HG03342 (cell line): Measurements from ENCODE around the gene GRIN2A.

Experiments used
- ATAC-seq: cut with Tn5 transposase; IDR thresholded peaks from one replicate; pipeline ENCODE4 v1.9.1; 2021; ENCODE audit warnings: mild to moderate bottlenecking, moderate library complexity; ENCODE audit not compliant: unreplicated experiment

The GRIN2A gene

DNA sequence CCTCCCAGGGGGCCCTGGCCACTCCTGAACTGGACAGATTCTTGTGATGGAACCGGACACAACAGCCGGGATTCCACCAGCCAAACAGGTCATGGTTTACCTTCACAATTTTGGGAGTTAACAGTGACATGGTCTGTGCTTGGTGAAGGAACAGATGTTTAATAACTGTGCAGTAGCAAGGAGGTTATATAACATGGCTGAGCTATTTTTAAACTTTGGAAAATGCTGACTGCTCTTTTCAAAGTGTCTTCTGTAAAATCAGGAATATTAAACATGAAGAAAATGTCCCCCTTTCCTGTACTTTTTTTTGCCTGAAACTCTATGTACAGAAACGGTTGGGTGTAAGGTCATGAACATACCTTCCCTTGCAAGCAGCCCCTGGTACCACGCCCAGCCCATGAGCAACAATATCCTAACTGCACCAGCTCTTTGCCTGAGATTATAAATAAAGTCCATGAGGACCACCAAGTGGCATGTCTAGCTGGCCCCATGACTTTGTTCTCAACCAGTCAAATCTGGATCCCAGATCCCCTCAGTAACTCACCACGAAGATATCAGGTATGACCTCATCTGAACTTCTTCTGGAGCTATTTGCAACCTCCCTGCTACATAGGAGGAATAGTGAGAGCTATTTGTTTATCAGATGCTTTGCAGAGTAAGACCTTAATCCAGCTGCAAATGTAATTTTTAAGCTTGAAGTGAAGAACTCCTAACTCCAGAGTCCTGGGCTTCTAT, 249.1 kb downstream of the GRIN2A start:
- ATAC-seq: no peak

DNA sequence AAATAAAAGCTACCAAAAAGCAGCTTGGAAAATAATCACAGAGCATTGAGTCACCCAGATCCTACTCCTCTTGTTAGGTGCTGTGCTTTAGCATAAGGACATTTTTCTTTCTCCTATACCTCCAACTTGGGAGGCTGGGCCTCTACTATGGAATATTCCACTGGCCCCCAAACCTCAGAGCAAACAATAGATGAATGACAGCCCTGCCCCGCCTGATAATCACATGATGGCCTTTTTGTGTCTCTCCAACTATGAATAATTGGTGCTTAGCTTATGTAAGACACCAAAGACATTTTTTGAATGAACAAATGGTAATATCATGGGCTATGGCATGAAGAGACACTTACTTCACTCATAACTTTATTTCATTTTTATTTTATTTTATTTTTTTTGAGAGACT, 250.2 kb downstream of the GRIN2A start:
- no peak for ATAC-seq

DNA sequence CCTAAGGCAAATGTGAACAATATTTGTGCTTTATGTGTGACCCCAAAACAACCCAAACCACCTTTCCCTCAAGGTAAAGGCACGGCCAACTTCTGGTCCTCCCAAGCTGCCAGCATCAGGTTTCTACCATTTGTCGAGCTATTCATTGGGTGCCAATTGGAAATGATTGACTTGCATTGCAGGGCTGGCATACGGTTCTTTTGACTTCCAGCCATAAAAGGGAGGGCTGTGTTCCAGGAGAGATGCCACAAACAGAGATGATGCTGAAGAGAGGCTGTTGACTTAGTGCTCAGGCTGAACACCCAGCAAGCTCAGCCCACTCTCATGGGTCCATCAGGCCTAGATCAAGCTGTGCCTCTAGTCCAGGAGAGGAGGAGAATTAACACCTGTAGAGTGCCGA, 252.4 kb downstream of the GRIN2A start:
- no peak for ATAC-seq

DNA sequence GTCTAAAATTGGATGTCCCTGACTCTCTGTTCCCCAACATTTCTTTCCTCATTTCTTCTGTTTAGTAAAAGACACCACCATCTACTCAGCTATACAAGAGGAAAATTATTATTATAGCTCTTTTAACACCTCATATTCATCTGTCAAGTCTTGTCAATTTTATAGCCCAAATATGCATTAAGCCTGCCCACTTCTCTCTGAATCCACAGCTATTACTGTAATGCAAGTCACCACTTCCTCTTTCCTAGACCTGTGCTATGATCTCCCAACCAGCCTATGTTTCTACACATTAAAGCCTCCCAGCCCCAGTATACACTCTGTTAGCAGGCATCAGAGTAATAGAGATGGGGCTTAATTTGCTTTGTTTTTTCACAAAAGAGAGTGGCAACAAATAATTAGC, 252.9 kb downstream of the GRIN2A start:
- no peak for ATAC-seq

DNA sequence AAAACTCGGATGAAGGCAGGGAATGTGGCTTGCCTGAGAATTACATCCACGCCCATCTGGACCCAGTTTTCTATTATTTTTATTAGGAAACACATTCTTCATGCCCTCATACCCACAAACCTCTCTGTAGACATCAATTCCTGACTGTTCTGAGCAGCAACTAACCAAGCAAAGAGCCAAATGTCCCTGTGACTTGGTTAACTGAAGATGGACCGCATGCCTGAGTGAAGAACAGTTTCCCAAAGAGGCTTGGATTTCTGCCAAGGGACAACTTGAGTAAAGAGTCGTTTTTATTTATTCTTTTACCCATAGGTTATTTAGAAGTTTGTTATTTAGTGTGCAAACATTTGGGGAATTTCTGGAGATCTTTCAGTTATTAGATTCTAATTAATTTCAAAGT, 259.8 kb downstream of the GRIN2A start:
- ATAC-seq: no peak

- no peak for ATAC-seq
Observed at GRCh38 chr16:9921997-9922396, 260.2 kb downstream of the GRIN2A start.

- ATAC-seq: no peak
Observed at GRCh38 chr16:9919460-9919859, 262.8 kb downstream of the GRIN2A start.

- ATAC-seq: no peak
Observed at GRCh38 chr16:9917691-9918090, 264.5 kb downstream of the GRIN2A start.

DNA sequence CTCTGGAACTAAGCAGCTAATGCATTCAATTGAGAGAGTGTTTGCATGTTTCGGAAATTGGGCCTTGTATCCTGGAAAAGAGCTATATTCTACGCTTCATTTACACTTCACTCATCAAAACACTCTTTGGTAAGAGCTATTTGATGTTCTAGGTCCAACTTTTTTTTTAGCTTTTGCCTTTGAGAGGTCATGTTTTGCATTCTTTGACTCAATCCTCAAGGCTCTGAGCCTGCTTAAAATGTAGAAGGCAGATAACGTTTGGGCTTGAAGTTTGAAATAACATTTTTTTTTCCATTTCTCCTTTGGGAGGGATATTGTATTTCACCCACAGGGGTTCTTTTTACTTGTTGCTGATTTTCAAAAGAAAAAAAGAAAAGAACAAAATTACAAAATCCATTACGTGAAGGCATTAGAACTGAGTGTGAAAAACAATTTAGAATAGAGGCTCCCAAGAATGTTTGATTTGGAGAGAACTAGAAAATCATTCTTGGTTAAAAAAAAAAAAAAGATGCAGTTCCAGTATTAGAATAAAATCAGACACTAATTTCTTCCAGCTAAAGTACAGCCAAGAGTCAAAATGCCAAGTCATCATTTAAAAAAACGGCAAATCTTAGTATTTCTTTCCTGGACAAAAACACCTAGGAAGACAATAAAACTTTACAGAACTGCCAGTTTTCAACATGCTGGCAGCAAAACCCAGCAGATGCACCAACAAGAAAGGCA, 268.5 kb downstream of the GRIN2A start:
- ATAC-seq: no peak

DNA sequence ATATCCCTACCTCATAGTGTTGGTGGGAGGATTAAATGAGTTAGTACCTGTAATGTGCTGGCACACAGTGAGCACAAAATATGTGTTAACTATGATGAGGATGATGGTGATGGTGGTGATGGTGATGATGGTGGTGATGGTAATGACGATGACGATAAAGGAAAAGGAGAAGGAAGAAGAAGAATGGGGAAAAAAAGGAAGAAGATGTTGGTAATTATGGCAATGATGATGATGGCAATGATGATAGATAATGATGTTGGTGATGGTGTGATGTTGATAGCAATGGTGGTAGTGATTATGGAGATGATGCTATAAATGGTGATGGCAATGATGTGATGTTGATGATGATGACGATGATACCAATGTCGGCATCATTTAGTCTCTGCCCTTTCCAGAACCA, 270.2 kb downstream of the GRIN2A start:
- ATAC-seq: no peak

DNA sequence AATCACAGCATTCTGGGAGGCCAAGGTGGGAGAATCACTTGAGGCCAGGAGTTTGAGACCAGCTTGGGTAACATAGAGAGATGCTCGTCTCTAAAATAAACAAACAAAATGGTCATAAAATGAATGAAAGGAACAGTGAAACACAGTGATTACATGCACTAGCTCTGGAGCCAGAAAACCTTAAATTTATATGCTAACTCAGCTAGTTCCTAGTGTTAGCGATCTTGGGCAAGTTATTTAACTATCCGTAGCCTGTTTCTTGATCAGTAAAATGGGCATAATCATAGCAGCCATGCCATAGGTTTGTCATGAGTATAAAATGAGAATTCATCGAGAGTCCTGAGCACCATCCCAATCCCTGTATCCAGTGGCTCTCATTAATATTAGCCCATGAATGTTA, 271.0 kb downstream of the GRIN2A start:
- ATAC-seq: no peak

GRCh38 chr16:9909072-9909825, 273.0 kb downstream of the GRIN2A start:
- ATAC-seq: no peak

DNA sequence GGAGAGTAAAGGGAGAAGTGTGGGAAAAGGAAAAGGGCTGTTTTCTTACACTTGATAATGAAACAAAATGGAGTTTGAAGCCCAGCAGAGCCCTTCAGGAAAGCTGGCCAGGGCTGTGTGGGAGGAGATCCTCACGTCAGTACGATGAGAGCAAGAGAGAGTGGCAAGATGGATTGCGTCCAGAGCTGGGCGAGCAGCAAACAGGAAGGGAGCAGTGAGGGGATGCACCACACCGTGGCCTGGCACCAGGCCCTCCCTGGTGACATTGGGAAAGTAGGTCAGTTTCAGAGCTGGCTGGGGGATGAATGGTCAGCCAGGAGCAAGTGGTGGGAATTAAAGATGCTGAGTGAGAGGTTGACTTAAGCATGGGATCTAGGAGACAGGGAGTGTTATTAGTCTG, 273.6 kb downstream of the GRIN2A start:
- ATAC-seq: no peak

DNA sequence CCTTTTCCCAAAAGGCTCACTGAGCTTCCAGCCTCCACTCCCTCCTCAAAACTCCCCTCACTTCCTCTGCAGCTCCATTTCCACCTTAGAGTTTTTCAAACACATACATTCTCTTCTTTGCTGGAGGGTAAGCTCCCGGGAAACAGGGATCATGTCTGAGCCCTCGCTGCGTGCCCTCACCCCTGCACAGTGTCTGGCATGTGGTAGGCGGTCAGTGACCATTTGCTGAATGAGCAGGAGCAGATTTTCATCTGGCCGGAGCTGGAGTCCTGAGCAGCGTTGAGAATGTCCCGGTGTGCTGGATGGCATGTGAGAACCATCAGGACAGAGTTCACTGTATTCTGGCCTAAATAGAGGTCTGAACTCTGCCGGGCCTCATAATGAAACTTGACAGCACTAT, 274.5 kb downstream of the GRIN2A start:
- no peak for ATAC-seq

- ATAC-seq: no peak
Observed at GRCh38 chr16:9906218-9906617, 276.0 kb downstream of the GRIN2A start.

DNA sequence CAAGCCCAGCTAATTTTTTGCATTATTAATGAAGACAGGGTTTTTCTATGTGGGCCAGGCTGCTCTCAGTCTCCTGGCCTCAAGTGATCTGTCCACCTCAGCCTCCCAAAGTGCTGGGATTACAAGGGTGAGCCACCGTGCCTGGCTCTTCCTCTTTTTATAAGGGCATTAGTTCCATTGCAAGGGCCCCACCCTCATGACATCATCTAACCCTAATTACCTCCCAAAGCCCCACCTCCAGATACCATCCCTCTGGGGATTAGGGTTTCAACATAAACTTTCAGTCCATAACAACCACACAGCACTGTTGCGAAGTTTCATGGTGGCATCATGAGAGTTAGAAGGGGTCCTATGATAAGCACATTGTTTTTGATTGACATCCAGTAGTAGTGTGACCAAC, 277.7 kb downstream of the GRIN2A start:
- no peak for ATAC-seq

DNA sequence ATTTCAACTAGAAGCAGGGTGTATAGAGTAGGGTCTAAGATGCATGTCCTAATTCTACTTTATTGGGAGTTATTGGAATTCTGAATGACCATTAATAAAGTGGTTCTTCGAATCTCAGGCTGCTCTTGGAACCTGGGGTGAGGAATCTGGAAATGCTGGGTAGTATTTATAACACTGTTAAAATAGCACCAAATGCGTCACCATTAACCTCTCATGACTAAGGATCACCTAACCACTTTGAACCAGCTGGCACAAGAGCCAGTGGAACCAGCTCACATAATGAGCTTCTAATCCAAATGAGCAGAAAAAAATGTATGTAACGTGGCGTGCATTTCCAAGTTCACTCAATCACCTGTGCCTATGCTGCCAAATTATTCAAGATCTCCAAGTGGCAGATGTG, 281.7 kb downstream of the GRIN2A start:
- ATAC-seq: no peak

DNA sequence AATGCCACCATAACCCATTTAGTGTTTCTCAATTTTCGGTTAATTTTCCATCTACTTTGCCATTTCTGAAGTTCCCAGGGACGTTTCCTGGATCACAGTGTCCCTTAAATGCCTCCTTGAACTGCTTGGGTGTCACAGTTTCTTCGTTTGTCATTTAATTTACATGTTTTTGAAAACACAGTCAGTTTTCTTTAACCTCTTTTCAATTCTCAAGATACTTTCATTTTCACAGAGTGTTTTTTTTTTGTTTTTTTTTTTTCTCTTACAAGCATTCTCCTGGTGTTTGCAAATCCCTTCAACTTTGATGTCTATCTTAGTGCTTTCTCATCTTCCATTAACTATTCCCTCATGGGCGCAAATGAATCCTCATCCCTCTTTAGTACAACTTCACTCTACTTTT, 283.7 kb downstream of the GRIN2A start:
- no peak for ATAC-seq

GRCh38 chr16:9898124-9898523, 284.1 kb downstream of the GRIN2A start:
- no peak for ATAC-seq

DNA sequence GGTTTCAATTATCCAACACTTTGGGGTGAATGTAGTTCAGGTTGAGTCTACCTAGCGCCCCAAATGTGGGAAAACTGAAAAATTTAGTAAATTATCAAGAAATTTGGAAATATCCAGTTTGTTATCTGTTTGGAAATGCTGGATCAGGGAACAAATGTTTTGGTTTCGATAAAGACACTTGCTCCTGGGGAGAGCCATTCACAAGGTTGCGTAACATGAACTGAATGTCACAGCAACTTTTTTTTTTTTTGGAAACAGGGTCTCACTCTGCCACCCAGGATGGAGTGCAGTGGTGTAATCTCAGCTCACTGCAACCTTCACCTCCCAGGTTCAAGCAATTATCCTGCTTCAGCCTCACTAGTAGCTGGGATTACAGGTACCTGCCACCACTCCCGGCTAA, 286.4 kb downstream of the GRIN2A start:
- no peak for ATAC-seq

- no peak for ATAC-seq
Observed at GRCh38 chr16:9885876-9886275, 296.4 kb downstream of the GRIN2A start.

GRCh38 chr16:9885467-9885866, 296.8 kb downstream of the GRIN2A start:
- no peak for ATAC-seq
